HEK293 (cell line): ENCODE results near the gene ACR.

Experiments used
- GLI2 ChIP-seq: fragments of 450-650 bp; formaldehyde crosslinking; IDR thresholded peaks from 2 replicates; pipeline ENCODE4; 2017; ENCODE audit warnings: missing biosample characterization, missing genetic modification characterization, low read depth, borderline replicate concordance
- HOXC10 ChIP-seq: sonication (generic); formaldehyde crosslinking; IDR thresholded peaks from 2 replicates; pipeline ENCODE4 v1.8.1; 2023; ENCODE audit warnings: mild to moderate bottlenecking, missing genetic modification reagents
- KLF8 ChIP-seq: fragments of 450-650 bp; formaldehyde crosslinking; IDR thresholded peaks from 2 replicates; pipeline ENCODE4 v1.5.1; 2016; ENCODE audit warnings: missing biosample characterization, missing genetic modification characterization
- PRDM4 ChIP-seq: fragments of 450-650 bp; formaldehyde crosslinking; IDR thresholded peaks from 2 replicates; pipeline ENCODE4 v1.5.1; 2017; ENCODE audit warnings: missing biosample characterization, missing genetic modification characterization
- SCRT2 ChIP-seq: fragments of 450-650 bp; formaldehyde crosslinking; IDR thresholded peaks from 2 replicates; pipeline ENCODE4 v1.5.1; 2016; ENCODE audit warnings: missing biosample characterization, missing genetic modification characterization
- TRIM28 ChIP-seq: IDR thresholded peaks from 2 replicates; pipeline ENCODE4 v1.6.1; 2011; ENCODE audit warnings: low read length, control low read depth, borderline replicate concordance
- ZBTB10 ChIP-seq: fragments of 450-650 bp; formaldehyde crosslinking; IDR thresholded peaks from 2 replicates; pipeline ENCODE4 v1.5.1; 2016; ENCODE audit warnings: missing biosample characterization, missing genetic modification characterization
- ZBTB17 ChIP-seq: fragments of 450-650 bp; formaldehyde crosslinking; IDR thresholded peaks from 2 replicates; pipeline ENCODE4 v1.5.1; 2016; ENCODE audit warnings: missing biosample characterization, missing genetic modification characterization
- ZIC2 ChIP-seq: fragments of 450-650 bp; formaldehyde crosslinking; IDR thresholded peaks from 2 replicates; pipeline ENCODE4 v1.5.1; 2016; ENCODE audit warnings: missing biosample characterization, missing genetic modification characterization
- ZNF121 ChIP-seq: fragments of 450-650 bp; formaldehyde crosslinking; IDR thresholded peaks from 2 replicates; pipeline ENCODE4 v1.5.1; 2016; ENCODE audit warnings: missing biosample characterization, missing genetic modification characterization
- ZNF148 ChIP-seq: fragments of 450-650 bp; formaldehyde crosslinking; IDR thresholded peaks from 2 replicates; pipeline ENCODE4 v1.5.0; 2017; ENCODE audit warnings: missing biosample characterization, missing genetic modification characterization, borderline replicate concordance
- ZNF155 ChIP-seq: fragments of 450-650 bp; formaldehyde crosslinking; IDR thresholded peaks from 2 replicates; pipeline ENCODE4 v1.5.1; 2016; ENCODE audit warnings: missing biosample characterization, missing genetic modification characterization
- ZNF175 ChIP-seq: fragments of 450-650 bp; formaldehyde crosslinking; IDR thresholded peaks from 2 replicates; pipeline ENCODE4 v1.5.1; 2016; ENCODE audit warnings: missing biosample characterization, missing genetic modification characterization
- ZNF223 ChIP-seq: fragments of 450-650 bp; formaldehyde crosslinking; IDR thresholded peaks from 2 replicates; pipeline ENCODE4 v1.5.1; 2016; ENCODE audit warnings: missing biosample characterization, missing genetic modification characterization
- ZNF292 ChIP-seq: fragments of 450-650 bp; formaldehyde crosslinking; IDR thresholded peaks from 2 replicates; pipeline ENCODE4 v1.5.1; 2016; ENCODE audit warnings: low read depth, missing biosample characterization, missing genetic modification characterization, borderline replicate concordance
- ZNF335 ChIP-seq: fragments of 450-650 bp; formaldehyde crosslinking; conservative IDR thresholded peaks from 2 replicates; pipeline ENCODE4 v1.5.1; 2016; ENCODE audit warnings: missing biosample characterization, missing genetic modification characterization
- ZNF350 ChIP-seq: fragments of 450-650 bp; formaldehyde crosslinking; IDR thresholded peaks from 2 replicates; pipeline ENCODE4 v1.5.0; 2017; ENCODE audit warnings: missing biosample characterization, mild to moderate bottlenecking, missing genetic modification characterization
- ZNF398 ChIP-seq: fragments of 450-650 bp; formaldehyde crosslinking; IDR thresholded peaks from 2 replicates; pipeline ENCODE4 v1.5.1; 2017; ENCODE audit warnings: missing biosample characterization, missing genetic modification characterization
- ZNF416 ChIP-seq: fragments of 450-650 bp; formaldehyde crosslinking; IDR thresholded peaks from 2 replicates; pipeline ENCODE4 v1.5.1; 2016; ENCODE audit warnings: missing biosample characterization, missing genetic modification characterization
- ZNF433 ChIP-seq: fragments of 450-650 bp; formaldehyde crosslinking; IDR thresholded peaks from 2 replicates; pipeline ENCODE4 v1.5.1; 2016; ENCODE audit warnings: missing biosample characterization, missing genetic modification characterization, low read depth
- ZNF561 ChIP-seq: fragments of 450-650 bp; IDR thresholded peaks from 2 replicates; pipeline ENCODE4 v1.5.1; 2018; ENCODE audit warnings: missing biosample characterization, missing genetic modification characterization, borderline replicate concordance
- ZNF596 ChIP-seq: fragments of 450-650 bp; IDR thresholded peaks from 2 replicates; pipeline ENCODE4 v1.5.0; 2018; ENCODE audit warnings: missing biosample characterization, mild to moderate bottlenecking, missing genetic modification characterization, moderate library complexity
- ZNF600 ChIP-seq: fragments of 450-650 bp; formaldehyde crosslinking; IDR thresholded peaks from 2 replicates; pipeline ENCODE4 v1.5.1; 2016; ENCODE audit warnings: missing biosample characterization, missing genetic modification characterization
- ZNF645 ChIP-seq: fragments of 450-650 bp; formaldehyde crosslinking; IDR thresholded peaks from 2 replicates; pipeline ENCODE4; 2016; ENCODE audit warnings: missing biosample characterization, missing genetic modification characterization
- ZNF830 ChIP-seq: fragments of 450-650 bp; IDR thresholded peaks from 2 replicates; pipeline ENCODE4 v1.5.0; 2018; ENCODE audit warnings: missing biosample characterization, missing genetic modification characterization, low read depth, mild to moderate bottlenecking, moderate library complexity
- ZNF843 ChIP-seq: fragments of 450-650 bp; formaldehyde crosslinking; IDR thresholded peaks from 2 replicates; pipeline ENCODE4 v1.5.1; 2016; ENCODE audit warnings: missing biosample characterization, missing genetic modification characterization

ACR gene

GRCh38 chr22:50733521-50734342 lies 4.3 kb upstream of the ACR start (continued):
- TF ChIP-seq ZNF148 (tag by site-specific recombination) = no peak
- TF ChIP-seq ZNF335 (tag by site-specific recombination) = no peak
- no peak for TF ChIP-seq ZNF292 (tag by site-specific recombination)
- no peak for TF ChIP-seq ZBTB10
- TF ChIP-seq HOXC10 (CRISPR knock-in tag) = no peak
- no peak for TF ChIP-seq ZNF350 (tag by site-specific recombination)
- TF ChIP-seq TRIM28 = no peak
- TF ChIP-seq ZNF155 (tag by site-specific recombination) = no peak
- peak; percentile 84; the same call in 1 of the 2 replicates for TF ChIP-seq ZNF223 (tag by site-specific recombination)
- TF ChIP-seq ZNF416 = no peak
- TF ChIP-seq ZNF645 = no peak
- TF ChIP-seq ZNF121 (tag by site-specific recombination) = no peak
- no peak for TF ChIP-seq PRDM4
- no peak for TF ChIP-seq SCRT2 (tag by site-specific recombination)
- TF ChIP-seq ZNF843 (tag by site-specific recombination) = no peak
- peak; percentile 49; the same call in 1 of the 2 replicates for TF ChIP-seq ZNF600 (tag by site-specific recombination)
- no peak for TF ChIP-seq KLF8 (tag by site-specific recombination)
- peak; percentile 37; the same call in 1 of the 2 replicates for TF ChIP-seq ZNF398 (tag by site-specific recombination)
- no peak for TF ChIP-seq GLI2
- no peak for TF ChIP-seq ZNF175 (tag by site-specific recombination)
- TF ChIP-seq ZNF596 = no peak
- TF ChIP-seq ZNF561 (tag by site-specific recombination) = no peak
- no peak for TF ChIP-seq ZNF433 (tag by site-specific recombination)
- TF ChIP-seq ZIC2 (tag by site-specific recombination) = peak; percentile 53
- TF ChIP-seq ZBTB17 (tag by site-specific recombination) = 0 out of 2 replicates have a peak, but pooled peaks have one; percentile 39
- TF ChIP-seq ZNF830 = no peak
